ENCODE results near the gene STARD13.

Gene STARD13

GRCh38 chr13:33284916-33285315 lies 639 bp downstream of the STARD13 start:
- TF ChIP-seq CTCF (IDR thresholded peaks at IDR 0.05; ENCODE audit: control insufficient read depth, insufficient read depth, low read depth, low read length, missing control alignments), result no peak
- peak overlapping the region; percentile 85 for H3K4me3 ChIP-seq (ENCODE audit: control insufficient read depth, low read depth, low read length)
- DNase-seq (ENCODE audit: low read depth), result no peak

- H3K4me3 ChIP-seq (ENCODE audit: control insufficient read depth, low read depth, low read length), result peak overlapping the region; percentile 85
- no peak for TF ChIP-seq CTCF (IDR thresholded peaks at IDR 0.05; ENCODE audit: control insufficient read depth, insufficient read depth, low read depth, low read length, missing control alignments)
- no peak for DNase-seq (ENCODE audit: low read depth)
Observed at GRCh38 chr13:33284031-33284430, 1.5 kb downstream of the STARD13 start.

DNA sequence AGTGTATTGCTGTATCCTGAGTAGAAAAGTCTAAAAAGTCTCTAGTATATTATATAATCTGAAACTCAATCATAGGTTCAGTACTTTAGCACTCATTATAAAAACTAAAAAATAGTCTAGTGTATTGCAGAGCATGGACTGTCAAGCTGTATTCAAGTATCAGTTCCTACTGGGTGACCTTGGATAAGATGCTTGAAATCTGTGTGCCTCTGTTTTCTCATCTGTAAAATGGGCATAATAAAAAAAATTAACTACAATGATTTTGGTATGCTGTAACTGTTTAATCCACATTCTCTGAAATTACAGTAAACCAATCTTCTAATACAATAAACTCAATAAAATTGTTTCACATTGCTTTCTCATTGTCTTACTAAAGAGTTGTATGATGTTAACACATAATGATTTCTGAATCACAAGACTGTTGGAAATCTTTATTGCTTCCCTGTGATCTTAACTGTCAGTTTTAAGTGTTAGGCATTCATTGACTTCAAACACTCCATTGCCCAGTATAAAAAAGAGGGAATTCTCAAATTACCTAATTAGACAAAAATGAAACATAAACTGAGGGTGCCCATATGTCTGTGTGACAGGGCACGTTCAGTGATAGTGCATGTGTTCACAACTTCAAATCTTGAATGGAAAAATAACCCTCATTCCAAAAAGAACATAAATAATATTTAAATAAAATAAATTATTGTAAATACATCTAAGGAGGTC lies 2.2 kb downstream of the STARD13 start:
- no peak for TF ChIP-seq CTCF (IDR thresholded peaks at IDR 0.05; ENCODE audit: control insufficient read depth, insufficient read depth, low read depth, low read length, missing control alignments)
- DNase-seq (ENCODE audit: low read depth), result no peak

GRCh38 chr13:33281951-33282595 lies 3.5 kb downstream of the STARD13 start:
- no peak overlapping the region for H3K4me3 ChIP-seq (ENCODE audit: control insufficient read depth, low read depth, low read length)
- no peak for TF ChIP-seq CTCF (IDR thresholded peaks at IDR 0.05; ENCODE audit: control insufficient read depth, insufficient read depth, low read depth, low read length, missing control alignments)
- no peak for DNase-seq (ENCODE audit: low read depth)

More for the DNA sequence above, 2.2 kb downstream of the STARD13 start:
- peak overlapping the region; percentile 85; the same call in 1 of the 2 replicates for H3K4me3 ChIP-seq (ENCODE audit: control insufficient read depth, low read depth, low read length)

DNA sequence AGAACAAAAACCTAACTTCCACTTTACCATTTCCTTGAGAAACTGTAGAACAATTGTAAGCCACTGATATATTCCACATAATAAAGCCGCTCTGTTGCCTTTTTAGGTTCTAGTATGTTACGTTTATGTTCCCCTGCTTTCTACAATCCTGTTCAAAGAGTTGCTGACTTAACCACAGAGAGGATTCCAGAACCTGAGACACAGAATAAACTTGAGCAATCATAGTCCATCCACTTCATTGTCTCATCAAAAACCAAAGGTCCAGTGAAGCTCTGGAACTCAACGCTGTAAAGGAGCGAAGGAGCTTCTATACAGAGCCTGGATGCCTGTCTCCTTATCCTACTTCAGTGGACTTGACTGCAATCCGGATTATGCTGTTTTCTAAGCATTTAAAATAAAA lies 4.6 kb downstream of the STARD13 start:
- no peak overlapping the region for H3K4me3 ChIP-seq (ENCODE audit: control insufficient read depth, low read depth, low read length)
- no peak for TF ChIP-seq CTCF (IDR thresholded peaks at IDR 0.05; ENCODE audit: control insufficient read depth, insufficient read depth, low read depth, low read length, missing control alignments)
- DNase-seq (ENCODE audit: low read depth), result no peak

DNA sequence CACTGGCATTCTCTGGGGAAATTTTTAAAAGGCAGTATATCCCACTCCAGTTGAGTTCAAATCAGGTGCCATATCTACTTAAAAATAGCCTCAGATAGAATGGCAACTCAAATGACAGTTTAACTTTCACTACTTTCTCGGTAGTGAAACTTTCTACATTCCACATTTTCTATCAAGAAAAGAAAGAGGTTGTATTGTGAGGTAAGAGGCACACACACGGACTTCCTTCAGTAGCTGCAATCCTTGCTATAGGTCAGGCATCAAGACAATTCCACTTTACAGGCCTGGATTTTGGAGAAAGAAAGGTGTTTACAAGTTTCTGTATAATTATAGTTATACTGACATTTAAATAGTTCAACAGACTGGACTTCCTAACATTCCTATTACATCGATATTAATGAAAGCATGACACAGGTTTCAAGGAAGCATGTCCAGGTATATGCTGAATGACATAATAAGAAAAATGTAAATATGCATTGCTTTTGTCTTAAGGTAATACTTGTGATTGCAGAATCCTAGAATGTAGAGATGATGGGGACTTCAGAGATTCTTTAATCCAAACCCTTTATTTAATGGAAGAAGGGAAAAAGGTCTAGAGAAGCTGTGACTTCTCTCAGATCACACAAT lies 5.2 kb downstream of the STARD13 start:
- no peak overlapping the region for H3K4me3 ChIP-seq (ENCODE audit: control insufficient read depth, low read depth, low read length)
- no peak for DNase-seq (ENCODE audit: low read depth)
- TF ChIP-seq CTCF (IDR thresholded peaks at IDR 0.05; ENCODE audit: control insufficient read depth, insufficient read depth, low read depth, low read length, missing control alignments), result no peak
